ENCODE results near the gene SQOR. TPM values are rescaled to one million over a fixed set of nuclear protein-coding genes. Genes with fewer than 3 reads are reported as not detected.

SQOR gene
- total RNA-seq, 4 donors from 2014 or later, result 66.6 to 96.3 (median 87.1) TPM

GRCh38 chr15:45669422-45669821 lies 34.6 kb downstream of the SQOR start:
- Histone ChIP-seq H3K9me3 (no peaks in the 10 kb centered on the region), H3K27me3 (no peaks in the 10 kb centered on the region), H3K4me3 (no peak overlapping the region), H3K36me3 (peaks cover 0 to 82% of the 10 kb centered on the region in 2 donors), H3K27ac (no peak overlapping the region), H3K4me1 (no peaks in the 10 kb centered on the region)
- ATAC-seq, result no peak
- 70 to 74% methylated on average over 3 of the region's 3 CpGs for whole genome bisulfite sequencing, 2 donors (ENCODE audit: low coverage in 1 of 2)
- no peak for TF ChIP-seq POLR2A (IDR thresholded peaks at IDR 0.05)
- TF ChIP-seq EP300 (IDR thresholded peaks at IDR 0.05), result no peak
- TF ChIP-seq POLR2AphosphoS5 (IDR thresholded peaks at IDR 0.05), result no peak
- TF ChIP-seq CTCF (IDR thresholded peaks at IDR 0.05), result no peak

- 39 to 59% methylated on average over 5 of the region's 5 CpGs for WGBS, 2 donors (ENCODE audit: low coverage in 1 of 2)
- H3K4me1 ChIP-seq, result no peaks in the 10 kb centered on the region
- peaks cover 0 to 82% of the 10 kb centered on the region in 2 donors for H3K36me3 ChIP-seq
- no peak overlapping the region for H3K27ac ChIP-seq
- no peaks in the 10 kb centered on the region for H3K27me3 ChIP-seq
- H3K9me3 ChIP-seq, result no peaks in the 10 kb centered on the region
- no peak for ATAC-seq
- TF ChIP-seq EP300 (IDR thresholded peaks at IDR 0.05) (no peak), CTCF (IDR thresholded peaks at IDR 0.05) (no peak), POLR2AphosphoS5 (IDR thresholded peaks at IDR 0.05) (no peak), POLR2A (IDR thresholded peaks at IDR 0.05) (no peak)
- H3K4me3 ChIP-seq, result no peak overlapping the region
These were observed 35.3 kb downstream of the SQOR start for GRCh38 chr15:45670091-45670490.

- TF ChIP-seq POLR2A (IDR thresholded peaks at IDR 0.05) (no peak), EP300 (IDR thresholded peaks at IDR 0.05) (no peak)
- Histone ChIP-seq H3K27me3 (no peaks in the 10 kb centered on the region), H3K36me3 (peaks cover 0 to 83% of the 10 kb centered on the region in 2 donors), H3K4me3 (no peak overlapping the region), H3K4me1 (no peaks in the 10 kb centered on the region), H3K9me3 (no peaks in the 10 kb centered on the region), H3K27ac (no peak overlapping the region)
- no peak for ATAC-seq
- WGBS, 2 donors (ENCODE audit: low coverage in 1 of 2), result 47 to 48% methylated on average over 2 to 4 of the region's 4 CpGs
These were observed 35.7 kb downstream of the SQOR start for GRCh38 chr15:45670511-45670910.

- TF ChIP-seq POLR2AphosphoS5 (IDR thresholded peaks at IDR 0.05), result no peak
- no peak for TF ChIP-seq EP300 (IDR thresholded peaks at IDR 0.05)
- TF ChIP-seq CTCF (IDR thresholded peaks at IDR 0.05), result no peak
- no peak for ATAC-seq
- Histone ChIP-seq H3K4me1 (no peaks in the 10 kb centered on the region), H3K27ac (no peak overlapping the region), H3K36me3 (peaks cover 3 to 100% of the 10 kb centered on the region in 2 donors), H3K9me3 (no peaks in the 10 kb centered on the region), H3K27me3 (no peaks in the 10 kb centered on the region), H3K4me3 (no peak overlapping the region)
- WGBS, 2 donors (ENCODE audit: low coverage in 1 of 2), result 54 to 58% methylated on average over 2 to 3 of the region's 3 CpGs
These were observed 39.8 kb downstream of the SQOR start for GRCh38 chr15:45674677-45675076.

GRCh38 chr15:45677797-45678196 lies 43.0 kb downstream of the SQOR start:
- H3K36me3 ChIP-seq, result peaks cover 3 to 100% of the 10 kb centered on the region in 2 donors
- no peaks in the 10 kb centered on the region for H3K4me1 ChIP-seq
- no peaks in the 10 kb centered on the region for H3K27me3 ChIP-seq
- no peak for ATAC-seq
- H3K4me3 ChIP-seq, result no peak overlapping the region
- no peak overlapping the region for H3K27ac ChIP-seq
- no peak for TF ChIP-seq CTCF (IDR thresholded peaks at IDR 0.05)
- no peak for TF ChIP-seq POLR2A (IDR thresholded peaks at IDR 0.05)
- TF ChIP-seq EP300 (IDR thresholded peaks at IDR 0.05), result no peak
- TF ChIP-seq POLR2AphosphoS5 (IDR thresholded peaks at IDR 0.05), result no peak
- WGBS, 2 donors (ENCODE audit: low coverage in 1 of 2), result 91 to 100% methylated on average over 3 to 7 of the region's 7 CpGs
- no peaks in the 10 kb centered on the region for H3K9me3 ChIP-seq

All from gastroesophageal sphincter (tissue), 4 donors.